ENCODE results near the gene POSTN. TPM values are rescaled to one million over a fixed set of nuclear protein-coding genes. Genes with fewer than 3 reads are reported as not detected.
"Not testable (repeated sequence)": the region's sequence is repeated elsewhere in the genome, so short reads cannot be mapped to it uniquely, and the experiment has no call there.

Gene POSTN
- total RNA-seq, 4 donors from 2014 or later = 10.5 to 25.3 (median 20.0) TPM

DNA sequence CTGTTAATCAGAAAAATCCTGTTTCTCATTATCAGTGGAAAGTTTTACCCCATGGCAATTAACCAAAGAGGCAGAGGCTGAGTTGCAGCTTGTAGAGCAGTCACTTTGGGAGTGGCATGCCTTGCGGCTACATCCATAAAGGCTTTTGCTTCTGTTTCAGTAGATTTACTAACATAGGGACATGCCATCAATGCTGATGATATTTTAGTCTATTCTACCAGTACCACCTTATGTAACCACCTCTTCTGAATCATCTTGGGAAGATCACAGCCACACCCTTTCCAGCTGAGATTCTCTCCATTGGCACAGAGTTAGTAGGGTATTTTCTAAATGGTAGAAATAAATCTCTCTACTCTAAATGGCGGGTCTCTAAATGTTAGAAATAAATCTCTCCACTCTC lies 37.5 kb downstream of the POSTN start:
- intact Hi-C loops (cut with DNase I; ENCODE audit: low total_unique reads) = no loop called here
- Histone ChIP-seq H3K9me3 (no peaks in the 10 kb centered on the region), H3K27me3 (no peaks in the 10 kb centered on the region), H3K36me3 (no peaks in the 10 kb centered on the region), H3K27ac (no peak overlapping the region), H3K4me1 (no peaks in the 10 kb centered on the region), H3K4me3 (no peak overlapping the region)
- in situ Hi-C loops (cut with MboI; ENCODE audit: low sequenced_read_pairs in 4 of 4) = no loop called here
- TF ChIP-seq, protein P1, sequence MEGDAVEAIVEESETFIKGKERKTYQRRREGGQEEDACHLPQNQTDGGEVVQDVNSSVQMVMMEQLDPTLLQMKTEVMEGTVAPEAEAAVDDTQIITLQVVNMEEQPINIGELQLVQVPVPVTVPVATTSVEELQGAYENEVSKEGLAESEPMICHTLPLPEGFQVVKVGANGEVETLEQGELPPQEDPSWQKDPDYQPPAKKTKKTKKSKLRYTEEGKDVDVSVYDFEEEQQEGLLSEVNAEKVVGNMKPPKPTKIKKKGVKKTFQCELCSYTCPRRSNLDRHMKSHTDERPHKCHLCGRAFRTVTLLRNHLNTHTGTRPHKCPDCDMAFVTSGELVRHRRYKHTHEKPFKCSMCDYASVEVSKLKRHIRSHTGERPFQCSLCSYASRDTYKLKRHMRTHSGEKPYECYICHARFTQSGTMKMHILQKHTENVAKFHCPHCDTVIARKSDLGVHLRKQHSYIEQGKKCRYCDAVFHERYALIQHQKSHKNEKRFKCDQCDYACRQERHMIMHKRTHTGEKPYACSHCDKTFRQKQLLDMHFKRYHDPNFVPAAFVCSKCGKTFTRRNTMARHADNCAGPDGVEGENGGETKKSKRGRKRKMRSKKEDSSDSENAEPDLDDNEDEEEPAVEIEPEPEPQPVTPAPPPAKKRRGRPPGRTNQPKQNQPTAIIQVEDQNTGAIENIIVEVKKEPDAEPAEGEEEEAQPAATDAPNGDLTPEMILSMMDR (IDR thresholded peaks at IDR 0.05 in 4 of 5, conservative IDR thresholded peaks at IDR 0.05 in 1 of 5) = no peak
- TF ChIP-seq POLR2A (IDR thresholded peaks at IDR 0.05) = no peak
- no peak for DNase-seq
- no peak for ATAC-seq

DNA sequence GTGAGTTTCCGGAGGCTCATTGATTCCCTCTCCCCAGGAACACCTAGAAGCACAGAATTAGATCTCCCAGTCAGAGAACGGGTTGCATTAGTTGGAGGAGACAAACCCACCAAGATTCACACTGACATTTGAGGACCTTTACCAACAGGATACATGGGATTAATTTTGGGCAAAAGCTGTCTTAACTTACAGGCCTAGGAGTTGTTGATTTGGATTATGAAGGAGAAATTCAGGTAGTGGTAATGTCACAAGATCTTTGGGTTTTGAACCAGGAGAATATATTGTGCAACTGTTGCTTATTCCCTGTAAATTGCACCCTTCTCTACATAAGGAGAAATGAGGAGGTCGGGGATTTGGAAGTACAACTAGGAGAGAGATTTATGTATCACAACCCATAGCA lies 38.0 kb downstream of the POSTN start:
- DNase-seq (no peak), ATAC-seq (no peak)
- intact Hi-C loops (cut with DNase I; ENCODE audit: low total_unique reads) = no loop called here
- Histone ChIP-seq H3K27ac (no peak overlapping the region), H3K4me1 (no peaks in the 10 kb centered on the region), H3K36me3 (no peaks in the 10 kb centered on the region), H3K4me3 (no peak overlapping the region), H3K9me3 (no peaks in the 10 kb centered on the region), H3K27me3 (no peaks in the 10 kb centered on the region)
- in situ Hi-C loops (cut with MboI; ENCODE audit: low sequenced_read_pairs in 4 of 4) = no loop called here
- no peak for TF ChIP-seq POLR2A (IDR thresholded peaks at IDR 0.05)
- TF ChIP-seq, protein P1 (IDR thresholded peaks at IDR 0.05 in 4 of 5, conservative IDR thresholded peaks at IDR 0.05 in 1 of 5) = no peak

DNA sequence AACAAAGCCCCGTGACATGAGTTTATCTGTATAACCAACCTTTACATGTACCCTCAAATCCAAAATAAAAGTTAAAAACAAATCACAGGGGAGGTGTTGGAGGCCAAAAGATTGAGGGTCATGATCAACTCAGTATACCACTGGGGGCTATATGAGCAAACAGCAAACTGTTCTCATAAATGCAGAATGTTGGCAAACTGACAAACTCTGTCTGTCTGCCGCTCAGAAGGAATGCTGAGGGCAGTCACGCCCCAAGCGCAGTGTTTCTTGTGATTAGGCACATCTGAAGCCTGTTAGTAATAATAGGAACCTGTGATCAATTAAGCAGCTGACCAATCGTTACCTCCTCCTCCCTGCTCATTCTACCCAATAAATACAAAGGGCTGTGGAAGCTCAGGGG lies 39.8 kb downstream of the POSTN start:
- H3K9me3 ChIP-seq; in situ Hi-C loops (cut with MboI; ENCODE audit: low sequenced_read_pairs in 4 of 4); ATAC-seq; H3K27me3 ChIP-seq; H3K36me3 ChIP-seq; intact Hi-C loops (cut with DNase I; ENCODE audit: low total_unique reads); H3K27ac ChIP-seq; DNase-seq; H3K4me3 ChIP-seq; H3K4me1 ChIP-seq: not testable (repeated sequence)

DNA sequence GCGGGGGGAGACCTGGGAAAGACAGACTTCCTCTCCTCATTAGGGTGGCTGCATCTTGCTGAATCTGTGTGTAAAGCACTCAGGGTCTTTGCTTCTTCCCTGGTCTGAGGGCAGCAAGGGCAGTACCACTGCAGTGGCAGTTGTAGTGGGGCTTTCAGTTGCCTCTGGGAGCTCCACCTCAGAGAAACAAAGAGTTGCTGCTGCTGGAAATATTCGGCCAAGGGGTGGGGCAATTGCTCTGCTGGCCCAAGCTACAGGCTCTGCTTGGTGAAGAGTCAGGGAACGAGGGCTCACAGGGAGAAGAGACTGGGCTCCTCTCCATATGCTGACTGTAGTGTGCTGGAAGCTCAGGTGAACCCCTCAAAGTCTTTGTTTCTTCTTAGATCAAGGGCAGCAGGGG lies 52.5 kb downstream of the POSTN start:
- intact Hi-C loops (cut with DNase I; ENCODE audit: low total_unique reads) = no loop called here
- no peak overlapping the region for H3K4me3 ChIP-seq
- TF ChIP-seq, protein P1 (IDR thresholded peaks at IDR 0.05 in 4 of 5, conservative IDR thresholded peaks at IDR 0.05 in 1 of 5) = no peak
- no peak for TF ChIP-seq POLR2A (IDR thresholded peaks at IDR 0.05)
- ATAC-seq (no peak), DNase-seq (no peak)
- in situ Hi-C loops (cut with MboI; ENCODE audit: low sequenced_read_pairs in 4 of 4) = no loop called here
- no peaks in the 10 kb centered on the region for H3K9me3 ChIP-seq
- H3K27ac ChIP-seq = no peak overlapping the region
- H3K36me3 ChIP-seq = no peaks in the 10 kb centered on the region
- no peaks in the 10 kb centered on the region for H3K27me3 ChIP-seq
- no peaks in the 10 kb centered on the region for H3K4me1 ChIP-seq

DNA sequence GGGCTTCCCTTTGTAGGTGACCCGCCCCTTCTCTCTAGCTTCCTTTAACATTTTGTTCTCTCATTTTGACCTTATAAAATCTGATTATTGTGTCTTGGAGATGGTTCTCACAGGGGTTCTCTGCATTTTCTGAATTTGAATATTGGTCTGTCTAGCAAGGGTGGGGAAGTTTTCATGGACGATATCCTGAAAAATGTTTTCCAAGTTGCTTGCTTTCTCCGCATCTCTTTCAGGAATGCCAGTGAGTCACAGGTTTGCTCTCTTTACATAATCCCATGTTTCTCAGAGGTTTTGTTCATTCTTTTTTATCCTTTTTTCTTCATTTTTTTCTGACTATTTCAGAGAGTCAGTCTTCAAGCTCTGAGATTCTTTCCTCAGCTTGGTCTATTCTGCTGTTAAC lies 53.6 kb downstream of the POSTN start:
- in situ Hi-C loops (cut with MboI; ENCODE audit: low sequenced_read_pairs in 4 of 4) (no loop called here), intact Hi-C loops (cut with DNase I; ENCODE audit: low total_unique reads) (no loop called here)
- Histone ChIP-seq H3K4me1 (no peaks in the 10 kb centered on the region), H3K27ac (no peak overlapping the region), H3K4me3 (no peak overlapping the region), H3K27me3 (no peaks in the 10 kb centered on the region), H3K9me3 (no peaks in the 10 kb centered on the region), H3K36me3 (no peaks in the 10 kb centered on the region)
- TF ChIP-seq POLR2A (IDR thresholded peaks at IDR 0.05) = no peak
- TF ChIP-seq, protein P1 (IDR thresholded peaks at IDR 0.05 in 4 of 5, conservative IDR thresholded peaks at IDR 0.05 in 1 of 5) = no peak
- ATAC-seq (no peak), DNase-seq (no peak)
